Measurements from ENCODE around the gene LRCH4.

GRCh38 chr7:100567751-100568175, 18.2 kb downstream of the LRCH4 start:
- TF ChIP-seq TAF1 (IDR thresholded peaks at IDR 0.05; ENCODE audit: low read depth, low read length) (no peak), POLR2A (IDR thresholded peaks at IDR 0.05; ENCODE audit: low read depth, low read length) (no peak; the same call in 1 of the 2 replicates), POLR2AphosphoS5 (IDR thresholded peaks at IDR 0.05; ENCODE audit: low read depth, low read length) (no peak)
